GM21360 (cell line): Measurements from ENCODE around the gene CDKL1.

Experiments
- ATAC-seq: cut with Tn5 transposase; IDR thresholded peaks from one replicate; pipeline ENCODE4 v1.9.1; 2021; ENCODE audit warnings: mild to moderate bottlenecking, moderate library complexity; ENCODE audit not compliant: unreplicated experiment

The CDKL1 gene

GRCh38 chr14:50396631-50397389 lies at the start of gene CDKL1:
Gene CDKL1 (minus strand): TSS chr14:50396881. CDS start chr14:50395868, 1,013 bp downstream.
- peak; percentile 54 for ATAC-seq

- no peak for ATAC-seq
Measured at GRCh38 chr14:50434528-50434927, 37.8 kb upstream of the CDKL1 start.

- ATAC-seq: no peak
Measured at GRCh38 chr14:50432131-50432530, 35.5 kb upstream of the CDKL1 start.

GRCh38 chr14:50425816-50426215 lies 29.1 kb upstream of the CDKL1 start:
- no peak for ATAC-seq

GRCh38 chr14:50425105-50425504 lies 28.4 kb upstream of the CDKL1 start:
- no peak for ATAC-seq

GRCh38 chr14:50423529-50423928 lies 26.8 kb upstream of the CDKL1 start:
- no peak for ATAC-seq

- ATAC-seq: no peak
Measured at GRCh38 chr14:50421499-50421898, 24.8 kb upstream of the CDKL1 start.

- ATAC-seq: no peak
Measured at GRCh38 chr14:50417853-50418252, 21.2 kb upstream of the CDKL1 start.

GRCh38 chr14:50410921-50411320 lies 14.2 kb upstream of the CDKL1 start:
- ATAC-seq: no peak

GRCh38 chr14:50410071-50410470 lies 13.4 kb upstream of the CDKL1 start:
- ATAC-seq: no peak

- no peak for ATAC-seq
Measured at GRCh38 chr14:50407111-50407812, 10.6 kb upstream of the CDKL1 start.

GRCh38 chr14:50403419-50403818 lies 6.7 kb upstream of the CDKL1 start:
- ATAC-seq: no peak

GRCh38 chr14:50402965-50403364 lies 6.3 kb upstream of the CDKL1 start:
- no peak for ATAC-seq

GRCh38 chr14:50400461-50400860 lies 3.8 kb upstream of the CDKL1 start:
- no peak for ATAC-seq

GRCh38 chr14:50399251-50400032 lies 2.8 kb upstream of the CDKL1 start:
- no peak for ATAC-seq

- ATAC-seq: no peak
Measured at GRCh38 chr14:50398189-50398580, 1.5 kb upstream of the CDKL1 start.

- no peak for ATAC-seq
Measured at GRCh38 chr14:50397390-50398188, 908 bp upstream of the CDKL1 start.

GRCh38 chr14:50395448-50395847 lies 1.2 kb downstream of the CDKL1 start:
- no peak for ATAC-seq

- ATAC-seq: no peak
Measured at GRCh38 chr14:50394713-50395112, 2.0 kb downstream of the CDKL1 start.

- ATAC-seq: no peak
Measured at GRCh38 chr14:50389668-50390441, 6.8 kb downstream of the CDKL1 start.
